Activated CD4-positive, alpha-beta T cell treated with anti-CD3 and anti-CD28 coated beads for 36 hours (primary cell): Measurements from ENCODE around the gene ERBB4. TPM values are rescaled to one million over a fixed set of nuclear protein-coding genes. Genes with fewer than 3 reads are reported as not detected.

Experiments
- ATAC-seq: fragments of 200-7000 bp; cut with Tn5 transposase; one replicate; pipeline ENCODE4 v1.10.0; 2021; ENCODE audit warnings: mild to moderate bottlenecking, moderate library complexity
- CTCF ChIA-PET: fragments of 350-600 bp; sonication (Branson Sonifier 250); formaldehyde crosslinking; loops from one replicate; lab custom pipeline; 2021; ENCODE audit warnings: antibody characterized with exemption; lab: Charles Lee
- POLR2A ChIA-PET: fragments of 350-600 bp; sonication (Branson Sonifier 250); formaldehyde crosslinking; loops from one replicate; lab custom pipeline; 2021; ENCODE audit warnings: antibody characterized with exemption, inconsistent platforms; lab: Charles Lee
- DNase-seq: peaks from one replicate; pipeline ENCODE4 v3.0.0-alpha.2; 2020
- H3K27ac Mint-ChIP-seq: one replicate; pipeline ENCODE4 v1.8.0; 2021; ENCODE audit warnings: mixed read lengths
- H3K27me3 Mint-ChIP-seq: one replicate; pipeline ENCODE4 v1.8.0; 2021; ENCODE audit warnings: mixed read lengths
- H3K36me3 Mint-ChIP-seq: one replicate; pipeline ENCODE4 v1.8.0; 2021; ENCODE audit warnings: low read depth, mixed read lengths
- H3K4me1 Mint-ChIP-seq: one replicate; pipeline ENCODE4 v1.8.0; 2021; ENCODE audit warnings: mixed read lengths
- H3K4me3 Mint-ChIP-seq: one replicate; pipeline ENCODE4 v1.8.0; 2021; ENCODE audit warnings: mild to moderate bottlenecking, moderate library complexity, mixed read lengths
- H3K9me3 Mint-ChIP-seq: one replicate; pipeline ENCODE4 v1.8.0; 2021; ENCODE audit warnings: low read depth, mixed read lengths
- intact Hi-C, 2 experiments: fragments of 100-400 bp; cut with DNase I in 1 of 2; cut with micrococcal nuclease in 1 of 2; formaldehyde crosslinking; loops; one replicate each; pipeline versions ENCODE4 v1.14.2 to v1.15.1; 2022 to 2024; cut with DNase I, micrococcal nuclease
- total RNA-seq, 2 experiments: library from RNA; stranded (reverse); gene quantifications; one replicate each; pipeline ENCODE4 v1.2.3, GENCODE V29; 2021

The ERBB4 gene
- total RNA-seq, 2 experiments from 2014 or later = not detected

DNA sequence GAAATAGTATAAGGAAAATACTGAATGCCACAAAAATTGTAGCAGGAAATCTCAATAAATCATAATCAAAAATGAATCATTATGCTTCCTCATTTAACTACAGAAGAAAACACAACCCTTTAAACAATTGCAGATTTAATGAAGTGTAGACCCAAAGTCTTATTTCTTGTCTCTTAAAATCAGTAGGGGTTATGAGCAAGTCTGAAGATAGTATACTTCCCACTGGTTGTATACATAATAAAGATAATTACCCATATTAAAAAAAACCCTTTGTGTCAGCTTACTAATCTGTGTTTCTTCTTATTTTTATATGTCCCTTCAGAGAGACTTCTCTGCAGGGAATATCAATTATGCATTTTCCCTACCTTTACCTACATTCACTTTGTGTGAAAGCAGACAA is 504.7 kb downstream of the ERBB4 start:
- DNase-seq (no peak), ATAC-seq (no peak)
- ChIA-PET POLR2A (no interaction called here), CTCF (interaction anchor here (0.6 kb wide), 1 partner anchor 52 kb away, joined by 3 read pairs; no protein-coding TSS in a partner anchor)
- H3K27ac Mint-ChIP-seq = no peak overlapping the region
- no peaks in the 10 kb centered on the region for H3K36me3 Mint-ChIP-seq
- intact Hi-C loops = no loop called here
- no peaks in the 10 kb centered on the region for H3K27me3 Mint-ChIP-seq
- no peaks in the 10 kb centered on the region for H3K9me3 Mint-ChIP-seq
- no peak overlapping the region for H3K4me3 Mint-ChIP-seq
- no peaks in the 10 kb centered on the region for H3K4me1 Mint-ChIP-seq

DNA sequence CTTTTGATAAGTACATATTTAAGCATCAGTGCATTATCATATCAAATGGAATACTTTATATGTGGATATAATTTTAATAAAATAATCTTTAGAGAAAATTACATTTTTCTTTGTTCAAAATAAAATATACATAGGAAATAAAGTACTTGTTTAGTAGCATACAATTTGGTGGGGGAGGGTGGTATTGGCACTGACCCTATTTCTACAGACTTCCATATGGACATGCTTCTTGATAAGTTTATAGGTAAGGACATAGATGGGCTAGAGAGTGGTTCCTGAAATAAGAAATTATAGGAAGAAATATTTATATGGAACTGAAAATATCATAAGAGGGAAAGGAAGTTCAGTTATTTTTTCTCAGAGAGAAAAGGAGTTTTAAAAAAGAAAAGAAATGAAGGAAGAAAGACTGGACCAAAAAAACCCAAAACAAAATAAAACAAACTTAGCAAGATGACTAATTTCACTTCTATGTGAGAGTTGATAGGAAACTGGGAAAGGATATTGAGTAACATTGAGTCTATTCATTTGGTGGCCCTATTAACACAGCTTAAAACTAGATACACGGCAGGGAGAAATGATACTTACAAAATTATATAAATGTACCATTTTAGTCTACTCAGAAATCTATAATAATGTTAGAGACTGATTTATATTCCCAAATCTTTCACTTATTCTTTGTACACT is 505.9 kb downstream of the ERBB4 start:
- intact Hi-C loops = no loop called here
- Mint-ChIP-seq H3K9me3 (no peaks in the 10 kb centered on the region), H3K27ac (no peak overlapping the region)

DNA sequence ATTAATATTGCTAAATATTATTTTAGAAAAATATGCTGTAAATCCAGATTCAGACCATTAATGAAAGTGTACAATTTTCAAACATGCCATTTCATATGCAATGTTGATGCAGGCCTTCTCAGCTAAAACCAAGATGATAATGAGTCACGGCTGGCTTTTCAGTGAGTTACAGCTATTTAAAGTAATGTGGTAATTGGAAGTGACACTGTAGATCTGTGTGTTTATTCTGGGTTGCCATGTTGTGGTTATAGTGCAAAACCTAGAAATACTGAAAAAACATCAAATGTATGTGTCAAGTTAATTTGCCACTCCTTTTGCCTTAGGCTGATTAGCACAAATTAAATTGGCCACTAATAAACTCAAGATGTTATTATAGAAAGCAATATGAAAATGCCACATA is 506.6 kb downstream of the ERBB4 start:
- ChIA-PET CTCF (no interaction called here), POLR2A (no interaction called here)
- Mint-ChIP-seq H3K36me3 (no peaks in the 10 kb centered on the region), H3K4me3 (no peak overlapping the region), H3K27ac (no peak overlapping the region), H3K4me1 (no peaks in the 10 kb centered on the region), H3K9me3 (no peaks in the 10 kb centered on the region), H3K27me3 (no peaks in the 10 kb centered on the region)
- no peak for ATAC-seq
- DNase-seq = no peak
- intact Hi-C loops = no loop called here

More for the DNA sequence above, 505.9 kb downstream of the ERBB4 start:
- ChIA-PET POLR2A (interaction anchor here (0.7 kb wide), 1 partner anchor 13 kb away, joined by 4 read pairs; no protein-coding TSS in a partner anchor), CTCF (no interaction called here)
- H3K4me3 Mint-ChIP-seq = no peak overlapping the region
- ATAC-seq (no peak), DNase-seq (no peak)
- no peaks in the 10 kb centered on the region for H3K4me1 Mint-ChIP-seq
- no peaks in the 10 kb centered on the region for H3K36me3 Mint-ChIP-seq
- H3K27me3 Mint-ChIP-seq = no peaks in the 10 kb centered on the region

DNA sequence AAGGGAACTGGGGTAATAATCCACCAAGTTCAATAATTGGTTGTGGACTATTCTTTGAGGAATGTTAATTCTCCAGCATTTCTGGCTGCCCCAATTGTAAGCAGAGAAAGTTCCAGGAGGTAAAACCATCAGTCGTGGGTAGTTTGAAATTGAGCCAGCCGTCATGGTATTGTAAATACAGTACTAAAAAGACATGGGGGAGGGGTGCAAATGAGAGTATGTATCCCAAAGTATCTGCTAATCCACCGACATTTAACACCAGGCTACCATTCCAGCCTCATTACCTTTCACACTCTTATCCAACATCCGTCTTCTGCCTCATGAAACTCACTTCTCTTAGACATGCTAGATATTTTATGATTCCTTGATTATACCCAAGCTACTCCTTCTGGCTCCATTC is 507.9 kb downstream of the ERBB4 start:
- CTCF ChIA-PET = no interaction called here
- Mint-ChIP-seq H3K27ac (no peak overlapping the region), H3K36me3 (no peaks in the 10 kb centered on the region), H3K4me3 (no peak overlapping the region), H3K9me3 (no peaks in the 10 kb centered on the region), H3K27me3 (no peaks in the 10 kb centered on the region), H3K4me1 (no peaks in the 10 kb centered on the region)
- intact Hi-C loops = no loop called here
- ATAC-seq (no peak), DNase-seq (no peak)
- POLR2A ChIA-PET = no interaction called here

DNA sequence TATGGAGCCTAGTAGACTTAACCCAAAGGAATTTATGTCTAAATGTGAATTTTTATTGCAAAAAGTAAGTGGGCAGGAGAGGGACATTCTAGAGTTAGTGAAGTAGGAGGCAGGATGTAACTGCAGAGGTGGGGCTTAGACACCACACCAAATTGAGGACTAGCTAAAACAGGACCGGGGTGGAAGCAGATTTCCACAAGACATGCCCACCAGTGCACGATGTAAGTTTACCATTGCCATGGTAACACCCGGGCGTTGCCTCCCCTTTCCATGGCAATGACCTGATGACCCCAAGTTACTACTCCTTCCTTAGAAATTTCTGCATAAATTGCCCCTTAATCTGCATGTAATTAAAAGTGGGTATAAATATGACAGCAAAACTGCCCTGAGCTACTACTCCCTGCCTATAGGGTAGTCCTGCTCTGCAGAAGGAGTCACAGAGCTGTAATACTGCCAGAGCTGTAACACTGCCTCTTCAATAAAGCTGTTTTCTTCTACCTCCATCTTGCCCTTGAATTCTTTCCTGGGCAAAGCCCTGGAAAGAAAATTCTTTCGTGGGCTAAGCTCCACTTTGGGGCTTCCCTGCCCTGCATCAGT is 509.7 kb downstream of the ERBB4 start:
- ChIA-PET POLR2A (no interaction called here), CTCF (interaction anchor here (0.5 to 1.2 kb wide), 2 partner anchors 52 to 459 kb away, joined by 3 read pairs; no protein-coding TSS in a partner anchor)
- intact Hi-C loops = no loop called here
- Mint-ChIP-seq H3K4me1 (no peaks in the 10 kb centered on the region), H3K4me3 (no peak overlapping the region), H3K27ac (no peak overlapping the region), H3K27me3 (no peaks in the 10 kb centered on the region), H3K36me3 (no peaks in the 10 kb centered on the region), H3K9me3 (no peaks in the 10 kb centered on the region)
- DNase-seq = no peak
- ATAC-seq = no peak

DNA sequence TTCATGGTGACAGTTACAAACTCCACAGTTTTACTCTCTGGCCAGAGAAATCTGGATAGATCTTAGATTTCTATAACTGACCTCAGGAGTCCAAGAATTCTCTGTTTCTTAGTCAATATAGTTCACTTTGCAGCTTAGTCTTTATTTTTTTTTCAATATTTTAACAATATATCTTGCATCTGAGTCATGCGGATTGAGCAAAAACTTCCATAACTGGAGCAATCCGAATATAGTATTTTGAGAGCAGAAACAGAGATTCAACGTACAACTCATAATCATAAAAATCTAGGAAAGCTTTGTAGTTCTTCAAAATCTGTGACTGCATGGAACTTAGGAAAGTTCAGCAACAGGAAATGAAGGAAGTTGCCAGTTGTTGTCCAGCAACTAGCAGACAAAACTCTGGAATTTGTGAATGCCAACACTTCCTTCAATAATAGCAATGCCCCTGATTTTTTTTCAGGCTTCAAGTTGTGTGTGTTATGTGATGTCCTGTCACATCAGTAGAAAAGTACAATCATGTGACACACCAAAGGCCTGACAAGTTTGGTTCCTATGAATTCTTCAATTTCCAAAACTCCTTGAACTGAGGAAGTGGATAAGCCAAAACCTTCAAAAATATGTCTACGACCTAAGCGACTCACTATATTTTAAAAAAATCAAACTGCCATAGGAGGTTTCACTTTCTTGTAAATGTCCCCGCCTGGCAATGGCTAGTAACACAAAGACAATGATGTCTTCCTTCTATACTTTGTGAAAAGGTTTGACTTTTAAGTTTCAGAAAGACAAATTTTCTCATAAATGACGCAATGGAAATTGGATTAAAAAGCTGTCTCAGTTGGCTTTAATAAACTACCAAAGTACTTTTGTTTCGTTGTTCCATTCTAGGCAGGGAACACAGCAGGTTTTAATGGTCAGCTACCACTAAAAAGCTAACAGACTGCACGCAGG is 510.6 kb downstream of the ERBB4 start:
- ChIA-PET CTCF (no interaction called here), POLR2A (no interaction called here)
- Mint-ChIP-seq H3K27ac (no peak overlapping the region), H3K27me3 (no peaks in the 10 kb centered on the region), H3K36me3 (no peaks in the 10 kb centered on the region), H3K4me3 (no peak overlapping the region), H3K4me1 (no peaks in the 10 kb centered on the region), H3K9me3 (no peaks in the 10 kb centered on the region)
- ATAC-seq (no peak), DNase-seq (no peak)
- intact Hi-C loops = no loop called here

DNA sequence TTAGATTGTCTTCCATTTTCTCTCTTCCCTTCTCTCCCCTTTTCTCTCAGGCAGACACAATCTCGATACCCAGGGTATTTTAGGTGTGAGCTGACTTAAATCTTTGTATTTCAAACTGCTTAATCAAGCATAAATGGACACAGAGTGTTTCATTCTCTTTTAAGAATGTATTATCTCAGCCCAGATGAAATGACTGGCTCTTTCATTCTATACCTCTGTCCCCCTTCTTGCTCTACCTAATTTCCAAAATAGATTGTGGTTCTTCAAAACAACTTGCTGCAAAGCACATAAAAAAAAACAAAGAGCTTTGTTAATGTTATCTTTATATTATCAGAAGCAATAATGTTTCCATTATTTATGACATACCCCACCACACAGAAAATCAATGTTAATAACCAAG is 514.6 kb downstream of the ERBB4 start:
- H3K4me1 Mint-ChIP-seq = no peaks in the 10 kb centered on the region
- intact Hi-C loops = no loop called here
- ATAC-seq (no peak), DNase-seq (no peak)
- no peaks in the 10 kb centered on the region for H3K27me3 Mint-ChIP-seq
- no peaks in the 10 kb centered on the region for H3K9me3 Mint-ChIP-seq
- no peak overlapping the region for H3K27ac Mint-ChIP-seq
- CTCF ChIA-PET = interaction anchor here (1.2 kb wide), 1 partner anchor 19 kb away, joined by 3 read pairs; no protein-coding TSS in a partner anchor
- POLR2A ChIA-PET = no interaction called here
- no peaks in the 10 kb centered on the region for H3K36me3 Mint-ChIP-seq
- H3K4me3 Mint-ChIP-seq = no peak overlapping the region

DNA sequence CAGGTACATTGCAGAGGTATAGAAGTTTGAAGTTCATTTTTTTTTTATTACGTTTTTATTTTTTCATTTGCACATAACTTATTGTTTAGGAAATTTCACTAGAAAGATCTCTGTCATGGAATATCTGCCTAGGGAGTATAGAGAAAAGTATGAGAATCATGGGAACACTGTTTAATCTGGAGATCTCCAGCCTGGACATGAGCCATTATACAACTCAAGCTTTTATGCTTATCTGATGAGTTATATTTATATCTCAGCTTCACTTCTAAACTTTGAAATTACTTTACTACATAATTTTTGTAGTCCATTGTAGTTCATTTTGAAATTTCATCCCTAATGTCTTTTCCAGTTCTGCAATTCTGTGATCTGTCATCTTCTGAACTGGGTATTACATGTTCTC is 515.6 kb downstream of the ERBB4 start:
- no peaks in the 10 kb centered on the region for H3K27me3 Mint-ChIP-seq
- DNase-seq (no peak), ATAC-seq (no peak)
- POLR2A ChIA-PET = no interaction called here
- H3K4me3 Mint-ChIP-seq = no peak overlapping the region
- intact Hi-C loops = no loop called here
- CTCF ChIA-PET = interaction anchor here (0.5 kb wide), 1 partner anchor 481 kb away, joined by 3 read pairs; no protein-coding TSS in a partner anchor
- no peaks in the 10 kb centered on the region for H3K9me3 Mint-ChIP-seq
- no peaks in the 10 kb centered on the region for H3K36me3 Mint-ChIP-seq
- no peaks in the 10 kb centered on the region for H3K4me1 Mint-ChIP-seq
- no peak overlapping the region for H3K27ac Mint-ChIP-seq

DNA sequence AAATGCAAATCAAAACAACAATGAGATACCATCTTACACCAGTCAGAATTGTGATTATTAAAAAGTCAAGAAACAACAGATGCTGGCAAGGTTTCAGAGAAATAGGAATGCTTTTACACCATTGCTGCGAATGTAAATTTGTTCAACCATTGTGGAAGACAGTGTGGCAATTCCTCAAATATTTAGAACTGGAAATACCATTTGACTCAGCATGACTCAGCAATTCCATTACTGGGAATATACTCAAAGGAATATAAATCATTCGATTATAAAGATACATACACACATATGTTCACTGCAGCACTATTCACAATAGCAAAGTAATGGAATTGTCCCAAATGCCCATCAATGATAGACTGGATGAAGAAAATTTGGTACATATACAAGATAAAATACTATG is 516.7 kb downstream of the ERBB4 start:
- no peaks in the 10 kb centered on the region for H3K36me3 Mint-ChIP-seq
- no peak overlapping the region for H3K27ac Mint-ChIP-seq
- POLR2A ChIA-PET = no interaction called here
- CTCF ChIA-PET = no interaction called here
- no peaks in the 10 kb centered on the region for H3K4me1 Mint-ChIP-seq
- ATAC-seq (no peak), DNase-seq (no peak)
- H3K4me3 Mint-ChIP-seq = no peak overlapping the region
- no peaks in the 10 kb centered on the region for H3K9me3 Mint-ChIP-seq
- intact Hi-C loops = no loop called here
- H3K27me3 Mint-ChIP-seq = no peaks in the 10 kb centered on the region

DNA sequence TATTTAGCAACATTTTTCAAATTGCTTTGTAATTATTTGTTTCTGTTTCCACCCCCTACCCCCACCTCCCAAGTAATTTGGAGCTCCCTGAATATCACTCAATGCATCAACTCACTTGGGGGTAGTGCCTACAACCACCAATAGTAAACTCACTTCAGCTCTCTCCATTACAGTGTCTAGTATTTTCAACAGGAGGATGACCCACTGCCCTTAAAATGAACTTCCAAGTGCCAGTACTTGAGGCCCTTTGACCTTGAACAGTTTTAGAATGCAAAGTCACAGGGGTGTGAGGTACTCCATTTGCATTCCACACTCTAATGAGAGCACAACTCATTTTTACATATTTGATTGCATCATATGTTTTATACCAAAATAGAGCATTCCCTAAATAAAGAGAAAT is 523.0 kb downstream of the ERBB4 start:
- POLR2A ChIA-PET = no interaction called here
- intact Hi-C loops = no loop called here
- H3K27me3 Mint-ChIP-seq = no peaks in the 10 kb centered on the region
- no peaks in the 10 kb centered on the region for H3K36me3 Mint-ChIP-seq
- no peak for ATAC-seq
- H3K9me3 Mint-ChIP-seq = peaks cover 4% of the 10 kb centered on the region
- H3K4me1 Mint-ChIP-seq = no peaks in the 10 kb centered on the region
- no peak overlapping the region for H3K27ac Mint-ChIP-seq
- DNase-seq = no peak
- CTCF ChIA-PET = no interaction called here
- no peak overlapping the region for H3K4me3 Mint-ChIP-seq

DNA sequence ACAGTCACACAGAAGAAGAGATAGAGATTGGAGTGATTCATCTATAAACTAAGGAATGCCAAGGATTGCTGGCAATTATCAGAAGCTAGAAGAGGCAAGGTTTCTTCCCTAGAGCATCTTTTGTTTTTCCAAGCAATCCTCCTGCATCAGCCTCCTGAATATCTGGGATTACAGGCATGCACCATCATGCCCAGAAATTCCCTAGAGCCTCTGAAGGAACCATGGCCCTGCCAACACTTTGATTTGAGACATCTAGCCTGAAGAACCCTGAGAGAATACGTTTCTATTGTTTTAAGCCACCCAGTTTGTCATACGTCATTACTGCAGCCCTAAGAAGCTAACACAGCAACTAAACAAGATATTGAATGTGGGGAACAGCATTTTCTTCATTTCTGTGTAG is 525.0 kb downstream of the ERBB4 start:
- no peak for DNase-seq
- ChIA-PET POLR2A (no interaction called here), CTCF (no interaction called here)
- Mint-ChIP-seq H3K4me3 (no peak overlapping the region), H3K36me3 (no peaks in the 10 kb centered on the region), H3K27ac (no peak overlapping the region), H3K27me3 (no peaks in the 10 kb centered on the region), H3K4me1 (no peaks in the 10 kb centered on the region), H3K9me3 (peaks cover 11% of the 10 kb centered on the region)
- intact Hi-C loops = no loop called here
- no peak for ATAC-seq
